Karpas-422 (cell line): ENCODE measurements around the gene STON1. TPM values are rescaled to one million over a fixed set of nuclear protein-coding genes. Genes with fewer than 3 reads are reported as not detected.
"Not testable (repeated sequence)": the region's sequence is repeated elsewhere in the genome, so short reads cannot be mapped to it uniquely, and the experiment has no call there.

ENCODE experiments used
- DNase-seq: peaks from one replicate; pipeline ENCODE4 v3.0.0-alpha.2; 2015
- H2AFZ ChIP-seq: fragments of 200-600 bp; sonication (generic); 2 replicates; pipeline ENCODE4 v1.6.1; 2014; ENCODE audit warnings: antibody characterized with exemption, low read length, mixed read lengths
- H3K27ac ChIP-seq: fragments of 200-600 bp; sonication (generic); 2 replicates; pipeline ENCODE4 v1.5.1; 2014; ENCODE audit warnings: mild to moderate bottlenecking, low read length, moderate library complexity
- H3K27me3 ChIP-seq: fragments of 200-600 bp; sonication (generic); 2 replicates; pipeline ENCODE4 v1.6.1; 2014; ENCODE audit warnings: low read length, mixed read lengths
- H3K36me3 ChIP-seq: fragments of 200-600 bp; sonication (generic); 2 replicates; pipeline ENCODE4 v1.6.1; 2014; ENCODE audit warnings: low read length, mixed read lengths; ENCODE audit not compliant: insufficient read depth
- H3K4me1 ChIP-seq: fragments of 200-600 bp; sonication (generic); 2 replicates; pipeline ENCODE4 v1.6.1; 2014; ENCODE audit warnings: mild to moderate bottlenecking, low read length, mixed read lengths
- H3K4me2 ChIP-seq: fragments of 200-600 bp; sonication (generic); 2 replicates; pipeline ENCODE4 v1.6.1; 2014; ENCODE audit warnings: low read length, low read depth, mild to moderate bottlenecking; ENCODE audit not compliant: poor library complexity, severe bottlenecking
- H3K4me3 ChIP-seq: fragments of 200-600 bp; sonication (generic); 2 replicates; pipeline ENCODE4 v1.5.1; 2014; ENCODE audit warnings: mild to moderate bottlenecking, antibody characterized with exemption, low read length, mixed read lengths
- H3K79me2 ChIP-seq: fragments of 200-600 bp; sonication (generic); 2 replicates; pipeline ENCODE4 v1.6.1; 2014; ENCODE audit warnings: mild to moderate bottlenecking, low read length, mixed read lengths
- H3K9ac ChIP-seq: fragments of 200-600 bp; sonication (generic); 2 replicates; pipeline ENCODE4 v1.6.0; 2014; ENCODE audit warnings: low read length
- H3K9me2 ChIP-seq: fragments of 200-600 bp; sonication (generic), shearing (Covaris generic); replicated peaks from 2 replicates; pipeline ENCODE4 v1.6.0; 2014; ENCODE audit warnings: mild to moderate bottlenecking, low read length, moderate library complexity; ENCODE audit not compliant: insufficient read depth
- H3K9me3 ChIP-seq: fragments of 300-700, 200-600 bp; sonication (generic); 2 replicates; pipeline ENCODE4 v1.6.1; 2014; ENCODE audit warnings: low read length, mixed read lengths
- H4K20me1 ChIP-seq: fragments of 200-600 bp; sonication (generic); 2 replicates; pipeline ENCODE4 v1.6.1; 2014; ENCODE audit warnings: mild to moderate bottlenecking, antibody characterized with exemption, low read length, low read depth; ENCODE audit not compliant: insufficient read depth
- total RNA-seq: library from RNA; depleted of rRNA; stranded (reverse); fragments of >200 nt; shearing (Covaris generic); gene quantifications from 2 replicates; pipeline ENCODE4 v1.2.3, GENCODE V29; 2014; ENCODE audit warnings: low replicate concordance

STON1 gene
- total RNA-seq, 1 experiment from 2014 or later, result 0.63 TPM

GRCh38 chr2:48600204-48600813 is 70.4 kb downstream of the STON1 start:
- H3K27ac ChIP-seq, result no peak overlapping the region
- H3K9me3 ChIP-seq, result no peaks in the 10 kb centered on the region
- H3K27me3 ChIP-seq, result no peaks in the 10 kb centered on the region
- no peaks in the 10 kb centered on the region for H3K4me1 ChIP-seq
- no peak overlapping the region for H2AFZ ChIP-seq
- no peak overlapping the region for H3K4me2 ChIP-seq
- no peaks in the 10 kb centered on the region for H3K79me2 ChIP-seq
- H3K9me2 ChIP-seq, result no peaks in the 10 kb centered on the region
- H3K36me3 ChIP-seq, result no peaks in the 10 kb centered on the region
- peak; percentile 78 for DNase-seq
- no peak overlapping the region for H3K4me3 ChIP-seq
- H3K9ac ChIP-seq, result no peak overlapping the region
- H4K20me1 ChIP-seq, result no peaks in the 10 kb centered on the region

- no peak overlapping the region for H3K4me2 ChIP-seq
- DNase-seq, result no peak
- H3K9ac ChIP-seq, result no peak overlapping the region
- no peak overlapping the region for H3K4me3 ChIP-seq
- H3K79me2 ChIP-seq, result no peaks in the 10 kb centered on the region
- H3K9me3 ChIP-seq, result no peaks in the 10 kb centered on the region
- H3K4me1 ChIP-seq, result no peaks in the 10 kb centered on the region
- no peaks in the 10 kb centered on the region for H3K27me3 ChIP-seq
- H2AFZ ChIP-seq, result no peak overlapping the region
- H4K20me1 ChIP-seq, result no peaks in the 10 kb centered on the region
- no peaks in the 10 kb centered on the region for H3K9me2 ChIP-seq
- no peak overlapping the region for H3K27ac ChIP-seq
- H3K36me3 ChIP-seq, result no peaks in the 10 kb centered on the region
Measured at GRCh38 chr2:48600917-48601316, 71.0 kb downstream of the STON1 start.

- no peak overlapping the region for H3K9ac ChIP-seq
- no peak overlapping the region for H3K4me2 ChIP-seq
- no peaks in the 10 kb centered on the region for H3K9me3 ChIP-seq
- no peaks in the 10 kb centered on the region for H3K9me2 ChIP-seq
- no peaks in the 10 kb centered on the region for H3K27me3 ChIP-seq
- no peak overlapping the region for H2AFZ ChIP-seq
- H3K27ac ChIP-seq, result no peak overlapping the region
- H4K20me1 ChIP-seq, result no peaks in the 10 kb centered on the region
- DNase-seq, result peak; percentile 46
- no peak overlapping the region for H3K4me3 ChIP-seq
- no peaks in the 10 kb centered on the region for H3K4me1 ChIP-seq
- no peaks in the 10 kb centered on the region for H3K79me2 ChIP-seq
- no peaks in the 10 kb centered on the region for H3K36me3 ChIP-seq
Measured at GRCh38 chr2:48601349-48601748, 71.4 kb downstream of the STON1 start.

- Histone ChIP-seq H3K79me2 (no peaks in the 10 kb centered on the region), H3K4me1 (no peaks in the 10 kb centered on the region), H3K4me2 (no peak overlapping the region), H3K9me2 (no peaks in the 10 kb centered on the region), H3K9ac (no peak overlapping the region), H3K36me3 (no peaks in the 10 kb centered on the region), H2AFZ (no peak overlapping the region), H3K9me3 (no peaks in the 10 kb centered on the region), H3K27ac (no peak overlapping the region), H3K27me3 (no peaks in the 10 kb centered on the region), H3K4me3 (no peak overlapping the region), H4K20me1 (no peaks in the 10 kb centered on the region)
- DNase-seq, result no peak
Measured at GRCh38 chr2:48605482-48606175, 75.7 kb downstream of the STON1 start.

- no peak overlapping the region for H3K4me3 ChIP-seq
- H3K36me3 ChIP-seq, result no peaks in the 10 kb centered on the region
- no peaks in the 10 kb centered on the region for H3K79me2 ChIP-seq
- no peak overlapping the region for H3K4me2 ChIP-seq
- no peaks in the 10 kb centered on the region for H4K20me1 ChIP-seq
- H2AFZ ChIP-seq, result no peak overlapping the region
- H3K9me3 ChIP-seq, result no peaks in the 10 kb centered on the region
- H3K27me3 ChIP-seq, result no peaks in the 10 kb centered on the region
- H3K9me2 ChIP-seq, result no peaks in the 10 kb centered on the region
- no peak overlapping the region for H3K9ac ChIP-seq
- no peak for DNase-seq
- H3K4me1 ChIP-seq, result no peaks in the 10 kb centered on the region
- no peak overlapping the region for H3K27ac ChIP-seq
Measured at GRCh38 chr2:48607307-48608014, 77.5 kb downstream of the STON1 start.

GRCh38 chr2:48613211-48613610 is 83.3 kb downstream of the STON1 start:
- Histone ChIP-seq H3K79me2 (no peaks in the 10 kb centered on the region), H3K9me3 (no peaks in the 10 kb centered on the region), H3K27ac (no peak overlapping the region), H3K4me3 (no peak overlapping the region), H3K4me2 (no peak overlapping the region), H3K9ac (no peak overlapping the region), H4K20me1 (no peaks in the 10 kb centered on the region), H3K4me1 (no peaks in the 10 kb centered on the region), H3K36me3 (no peaks in the 10 kb centered on the region), H3K9me2 (no peaks in the 10 kb centered on the region), H3K27me3 (no peaks in the 10 kb centered on the region), H2AFZ (no peak overlapping the region)
- DNase-seq, result no peak

GRCh38 chr2:48614581-48614980 is 84.6 kb downstream of the STON1 start:
- not testable (repeated sequence) for H3K27me3 ChIP-seq, H3K4me1 ChIP-seq, H3K36me3 ChIP-seq, H4K20me1 ChIP-seq, DNase-seq, H3K9me2 ChIP-seq, H3K27ac ChIP-seq, H2AFZ ChIP-seq, H3K4me2 ChIP-seq, H3K4me3 ChIP-seq, H3K79me2 ChIP-seq, H3K9me3 ChIP-seq, H3K9ac ChIP-seq

GRCh38 chr2:48617618-48618017 is 87.7 kb downstream of the STON1 start, which contains the start of gene GTF2A1L:
GTF2A1L (plus strand) TSS chr2:48617856; CDS start chr2:48617875, 19 bp downstream.
- H3K27me3 ChIP-seq, result no peaks in the 10 kb centered on the region
- no peak within 1 kb of the TSS for H3K4me3 ChIP-seq
- no peaks in the 10 kb centered on the region for H4K20me1 ChIP-seq
- H3K79me2 ChIP-seq, result no peaks in the 10 kb centered on the region
- no peak within 1 kb of the TSS for H2AFZ ChIP-seq
- no peak within 1 kb of the TSS for H3K9ac ChIP-seq
- no peaks in the 10 kb centered on the region for H3K9me3 ChIP-seq
- H3K4me2 ChIP-seq, result no peak within 1 kb of the TSS
- no peaks in the 10 kb centered on the region for H3K36me3 ChIP-seq
- no peak within 1 kb of the TSS for H3K27ac ChIP-seq
- H3K4me1 ChIP-seq, result no peaks in the 10 kb centered on the region
- no peak for DNase-seq
- no peaks in the 10 kb centered on the region for H3K9me2 ChIP-seq
